A673 (cell line): ENCODE results near the gene SETD4.

Source experiments
- CTCF ChIP-seq: fragments of 300-800, 200-600 bp; sonication (generic); conservative IDR thresholded peaks from 2 replicates; pipeline ENCODE4 v1.5.1; 2017; ENCODE audit warnings: low read depth, mild to moderate bottlenecking, antibody characterized with exemption, low read length, moderate library complexity, mixed read lengths
- EZH2 ChIP-seq: fragments of 200-600 bp; sonication (generic); IDR thresholded peaks from 2 replicates; pipeline ENCODE4 v1.6.1; 2017; ENCODE audit warnings: borderline replicate concordance, low read depth, mild to moderate bottlenecking, mixed read lengths, antibody characterized with exemption, low read length; ENCODE audit not compliant: poor library complexity, severe bottlenecking

GRCh38 chr21:36070999-36071398, 10.7 kb upstream of the SETD4 start:
- TF ChIP-seq CTCF (no peak), EZH2 (no peak)
